ENCODE measurements around the gene TOMM22. TPM values are rescaled to one million over a fixed set of nuclear protein-coding genes. Genes with fewer than 3 reads are reported as not detected.
"Not testable (repeated sequence)": the region's sequence is repeated elsewhere in the genome, so short reads cannot be mapped to it uniquely, and the experiment has no call there.

The TOMM22 gene
- 10 to 100 TPM; 42.5 to 82.5 (median 52.0) TPM for polyA plus RNA-seq
- long read RNA-seq, donor 1, transcript TOMM22-202 (3 exons, 782 nt): minor isoform, 7 of 86 reads
- long read RNA-seq, donor 1, transcript TOMM22-201 (4 exons, 2,040 nt): major isoform, 79 of 86 reads
- long read RNA-seq, donor 1, partial matches to known transcripts: 0 of 86 reads
- long read RNA-seq, donor 1, other reads (novel, unspliced or antisense): 0 of 86 reads
- long read RNA-seq, donor 2, transcript TOMM22-201 (4 exons, 2,040 nt): major isoform, 19 of 58 reads
- long read RNA-seq, donor 2, partial matches to known transcripts: 37 of 58 reads
- long read RNA-seq, donor 2, other reads (novel, unspliced or antisense): 0 of 58 reads
- long read RNA-seq, donor 3, transcript TOMM22-201 (4 exons, 2,040 nt): major isoform, 38 of 138 reads
- long read RNA-seq, donor 3, partial matches to known transcripts: 96 of 138 reads
- long read RNA-seq, donor 3, other reads (novel, unspliced or antisense): 0 of 138 reads
- long read RNA-seq, donor 4, partial matches to known transcripts: 0 of 3 reads
- long read RNA-seq, donor 4, other reads (novel, unspliced or antisense): 0 of 3 reads
- long read RNA-seq, donor 5, transcript TOMM22-201 (4 exons, 2,040 nt): major isoform, 12 of 13 reads
- long read RNA-seq, donor 5, partial matches to known transcripts: 0 of 13 reads
- long read RNA-seq, donor 5, other reads (novel, unspliced or antisense): 0 of 13 reads
- long read RNA-seq, donor 6, transcript TOMM22-201 (4 exons, 2,040 nt): major isoform, 41 of 150 reads
- long read RNA-seq, donor 6, partial matches to known transcripts: 106 of 150 reads
- long read RNA-seq, donor 6, other reads (novel, unspliced or antisense): 0 of 150 reads
- long read RNA-seq, donor 7, transcript TOMM22-201 (4 exons, 2,040 nt): major isoform, 66 of 72 reads
- long read RNA-seq, donor 7, partial matches to known transcripts: 5 of 72 reads
- long read RNA-seq, donor 7, other reads (novel, unspliced or antisense): 0 of 72 reads
- long read RNA-seq, donor 8, partial matches to known transcripts: 0 of 4 reads
- long read RNA-seq, donor 8, other reads (novel, unspliced or antisense): 0 of 4 reads
- long read RNA-seq, donor 9, transcript TOMM22-201 (4 exons, 2,040 nt): major isoform, 6 of 37 reads
- long read RNA-seq, donor 9, partial matches to known transcripts: 27 of 37 reads
- long read RNA-seq, donor 9, other reads (novel, unspliced or antisense): 0 of 37 reads
- long read RNA-seq, donor 10, transcript TOMM22-201 (4 exons, 2,040 nt): major isoform, 52 of 185 reads
- long read RNA-seq, donor 10, partial matches to known transcripts: 129 of 185 reads
- long read RNA-seq, donor 10, other reads (novel, unspliced or antisense): 0 of 185 reads

- FAIRE-seq (no peak), DNase-seq (peak; percentile 87 to 96)
- H3K36me3 ChIP-seq (ENCODE audit: control insufficient read depth in 3 of 3, insufficient read depth in 2 of 3, low read depth in 1 of 3, low read length in 3 of 3): peaks cover 7 to 35% (median 9%) of the 10 kb centered on the region in 3 donors
- peak within 1 kb of the TSS; percentile 45 to 86 (median 57) for H3K27ac ChIP-seq (ENCODE audit: low read depth in 1 of 3, low read length in 2 of 3)
- H3K4me1 ChIP-seq (ENCODE audit: control insufficient read depth in 3 of 3, insufficient read depth in 2 of 3, low read depth in 1 of 3, low read length in 2 of 3): peaks cover 0 to 12% (median 5%) of the 10 kb centered on the region in 3 donors
- no peaks in the 10 kb centered on the region for H3K27me3 ChIP-seq (ENCODE audit: control insufficient read depth in 3 of 3, insufficient read depth in 3 of 3, low read length in 3 of 3)
- WGBS, 3 donors: 0 to 1% (median 0%) methylated on average over 49 to 60 of the region's 60 CpGs
- H3K9me3 ChIP-seq (ENCODE audit: control insufficient read depth in 2 of 2, insufficient read depth in 1 of 2, low read depth in 1 of 2, low read length in 1 of 2): no peaks in the 10 kb centered on the region
- H3K4me3 ChIP-seq (ENCODE audit: low read depth in 1 of 3, low read length in 3 of 3): peak within 1 kb of the TSS; percentile 90 to 99 (median 98)
These were observed at the start of gene TOMM22 for GRCh38 chr22:38681582-38682335. TSS of gene TOMM22 (plus strand) at chr22:38681957. CDS start at chr22:38681979, 22 bp downstream.

DNA sequence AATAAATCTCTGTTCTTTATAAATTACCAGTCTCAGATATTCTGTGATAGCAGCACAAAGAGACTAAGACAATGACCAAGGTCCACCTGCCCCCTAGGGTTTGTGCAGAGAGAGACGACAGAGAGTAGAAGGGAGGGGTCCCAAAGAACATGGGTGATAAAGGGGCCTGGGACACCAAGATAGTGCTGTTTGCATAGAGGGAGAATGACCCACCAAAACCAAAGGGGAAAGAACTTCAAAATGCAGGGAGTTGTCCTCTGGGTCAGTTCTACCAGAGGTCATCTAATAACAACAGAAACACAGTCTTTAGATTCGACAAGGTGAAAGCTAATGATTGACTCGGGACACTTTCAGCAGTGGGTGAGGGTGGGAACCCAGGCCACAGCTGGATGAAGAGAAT, 49.2 kb upstream of the TOMM22 start:
- Histone ChIP-seq H3K4me1 (ENCODE audit: control insufficient read depth in 3 of 3, insufficient read depth in 2 of 3, low read depth in 1 of 3, low read length in 2 of 3) (no peaks in the 10 kb centered on the region), H3K27me3 (ENCODE audit: control insufficient read depth in 3 of 3, insufficient read depth in 3 of 3, low read length in 3 of 3) (no peaks in the 10 kb centered on the region), H3K4me3 (ENCODE audit: low read depth in 1 of 3, low read length in 3 of 3) (no peak overlapping the region), H3K9me3 (ENCODE audit: control insufficient read depth in 2 of 2, insufficient read depth in 1 of 2, low read depth in 1 of 2, low read length in 1 of 2) (no peaks in the 10 kb centered on the region), H3K36me3 (ENCODE audit: control insufficient read depth in 3 of 3, insufficient read depth in 2 of 3, low read depth in 1 of 3, low read length in 3 of 3) (peaks cover 0 to 22% (median 0%) of the 10 kb centered on the region in 3 donors), H3K27ac (ENCODE audit: low read depth in 1 of 3, low read length in 2 of 3) (no peak overlapping the region)
- DNase-seq: no peak
- FAIRE-seq: no peak
- WGBS, 3 donors: 34 to 76% (median 55%) methylated on average over 3 of the region's 3 CpGs

DNA sequence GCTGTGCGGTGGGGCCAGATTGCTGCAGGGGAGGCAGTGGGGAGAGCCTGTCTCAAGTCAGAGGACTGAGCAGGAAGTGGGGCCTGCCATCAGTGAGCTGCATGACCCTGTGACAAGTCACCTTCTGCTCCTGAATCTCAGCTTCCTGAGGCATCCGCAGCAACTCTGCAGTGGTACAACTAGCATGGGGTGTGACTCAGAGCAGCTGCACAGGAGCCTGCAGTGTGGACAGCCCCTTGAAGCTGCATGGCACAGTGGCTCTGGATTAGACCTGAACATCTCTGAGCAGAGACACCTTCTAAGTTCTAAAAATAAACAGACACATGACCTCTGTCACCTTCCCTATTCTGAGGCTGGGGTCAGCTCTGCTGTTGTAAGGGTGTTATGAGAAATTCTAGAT, 43.5 kb upstream of the TOMM22 start:
- Histone ChIP-seq H3K27ac (ENCODE audit: low read depth in 1 of 3, low read length in 2 of 3) (no peak overlapping the region), H3K9me3 (ENCODE audit: control insufficient read depth in 2 of 2, insufficient read depth in 1 of 2, low read depth in 1 of 2, low read length in 1 of 2) (no peaks in the 10 kb centered on the region), H3K27me3 (ENCODE audit: control insufficient read depth in 3 of 3, insufficient read depth in 3 of 3, low read length in 3 of 3) (no peaks in the 10 kb centered on the region), H3K4me1 (ENCODE audit: control insufficient read depth in 3 of 3, insufficient read depth in 2 of 3, low read depth in 1 of 3, low read length in 2 of 3) (no peaks in the 10 kb centered on the region), H3K4me3 (ENCODE audit: low read depth in 1 of 3, low read length in 3 of 3) (no peak overlapping the region), H3K36me3 (ENCODE audit: control insufficient read depth in 3 of 3, insufficient read depth in 2 of 3, low read depth in 1 of 3, low read length in 3 of 3) (peaks cover 0 to 12% (median 0%) of the 10 kb centered on the region in 3 donors)
- FAIRE-seq (no peak), DNase-seq (no peak)
- 76 to 94% (median 91%) methylated on average over 2 of the region's 2 CpGs for WGBS, 3 donors

- no peaks in the 10 kb centered on the region for H3K27me3 ChIP-seq (ENCODE audit: control insufficient read depth in 3 of 3, insufficient read depth in 3 of 3, low read length in 3 of 3)
- H3K36me3 ChIP-seq (ENCODE audit: control insufficient read depth in 3 of 3, insufficient read depth in 2 of 3, low read depth in 1 of 3, low read length in 3 of 3): peaks cover 0 to 12% (median 0%) of the 10 kb centered on the region in 3 donors
- no peaks in the 10 kb centered on the region for H3K4me1 ChIP-seq (ENCODE audit: control insufficient read depth in 3 of 3, insufficient read depth in 2 of 3, low read depth in 1 of 3, low read length in 2 of 3)
- no peak overlapping the region for H3K4me3 ChIP-seq (ENCODE audit: low read depth in 1 of 3, low read length in 3 of 3)
- H3K9me3 ChIP-seq (ENCODE audit: control insufficient read depth in 2 of 2, insufficient read depth in 1 of 2, low read depth in 1 of 2, low read length in 1 of 2): no peaks in the 10 kb centered on the region
- no peak overlapping the region for H3K27ac ChIP-seq (ENCODE audit: low read depth in 1 of 3, low read length in 2 of 3)
- DNase-seq: no peak
- 62 to 65% (median 64%) methylated on average over 3 of the region's 3 CpGs for WGBS, 3 donors
- FAIRE-seq: no peak
These were observed 43.0 kb upstream of the TOMM22 start for GRCh38 chr22:38638728-38639127.

DNA sequence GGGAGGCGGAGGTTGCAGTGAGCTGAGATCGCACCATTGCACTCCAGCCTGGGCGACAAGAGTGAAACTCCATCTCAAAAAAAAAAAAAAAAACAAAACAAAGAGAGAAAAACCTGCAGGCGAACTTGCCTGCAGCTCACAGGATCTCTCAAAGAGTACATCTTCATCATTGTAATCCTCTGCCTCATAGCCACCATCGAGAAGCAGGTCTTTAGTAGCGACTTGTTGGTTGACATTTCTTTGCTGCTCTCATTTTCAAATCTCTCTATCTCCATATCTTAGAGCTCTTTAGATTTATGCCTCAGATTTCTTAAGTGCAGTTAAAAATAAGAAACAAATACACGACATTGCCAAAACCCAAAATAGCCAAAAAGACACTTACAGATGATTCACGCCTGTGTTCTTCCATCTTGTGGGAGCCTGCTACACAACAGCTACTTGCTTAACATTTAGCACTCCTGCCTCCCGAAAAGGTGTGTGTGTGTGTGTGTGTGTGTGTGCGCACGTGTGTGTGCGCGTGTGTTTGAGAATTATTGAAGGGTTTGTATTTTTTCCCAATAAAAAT, 40.2 kb upstream of the TOMM22 start:
- Histone ChIP-seq H3K27ac (ENCODE audit: low read depth in 1 of 3, low read length in 2 of 3) (no peak overlapping the region), H3K9me3 (ENCODE audit: control insufficient read depth in 2 of 2, insufficient read depth in 1 of 2, low read depth in 1 of 2, low read length in 1 of 2) (no peaks in the 10 kb centered on the region), H3K4me1 (ENCODE audit: control insufficient read depth in 3 of 3, insufficient read depth in 2 of 3, low read depth in 1 of 3, low read length in 2 of 3) (no peaks in the 10 kb centered on the region), H3K36me3 (ENCODE audit: control insufficient read depth in 3 of 3, insufficient read depth in 2 of 3, low read depth in 1 of 3, low read length in 3 of 3) (peaks cover 0 to 4% (median 0%) of the 10 kb centered on the region in 3 donors), H3K4me3 (ENCODE audit: low read depth in 1 of 3, low read length in 3 of 3) (no peak overlapping the region), H3K27me3 (ENCODE audit: control insufficient read depth in 3 of 3, insufficient read depth in 3 of 3, low read length in 3 of 3) (no peaks in the 10 kb centered on the region)
- FAIRE-seq: no peak
- no peak for DNase-seq
- 93 to 95% (median 93%) methylated on average over 13 of the region's 13 CpGs for WGBS, 3 donors

DNA sequence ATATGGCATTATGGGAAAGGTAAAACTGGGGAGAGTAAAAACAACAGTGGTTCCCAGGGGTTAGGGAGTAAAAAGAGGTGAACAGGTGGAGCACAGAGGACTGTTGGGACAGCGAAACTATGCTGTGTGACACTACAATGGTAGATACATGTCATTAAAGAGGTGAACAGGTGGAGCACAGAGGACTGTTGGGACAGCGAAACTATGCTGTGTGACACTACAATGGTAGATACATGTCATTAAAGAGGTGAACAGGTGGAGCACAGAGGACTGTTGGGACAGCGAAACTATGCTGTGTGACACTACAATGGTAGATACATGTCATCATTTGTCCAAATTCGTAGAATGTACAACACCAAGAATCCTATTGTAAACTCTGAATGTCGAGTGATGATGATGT, 37.5 kb upstream of the TOMM22 start:
- DNase-seq; H3K27me3 ChIP-seq (ENCODE audit: control insufficient read depth in 3 of 3, insufficient read depth in 3 of 3, low read length in 3 of 3); H3K9me3 ChIP-seq (ENCODE audit: control insufficient read depth in 2 of 2, insufficient read depth in 1 of 2, low read depth in 1 of 2, low read length in 1 of 2); H3K27ac ChIP-seq (ENCODE audit: low read depth in 1 of 3, low read length in 2 of 3); H3K36me3 ChIP-seq (ENCODE audit: control insufficient read depth in 3 of 3, insufficient read depth in 2 of 3, low read depth in 1 of 3, low read length in 3 of 3); H3K4me3 ChIP-seq (ENCODE audit: low read depth in 1 of 3, low read length in 3 of 3); H3K4me1 ChIP-seq (ENCODE audit: control insufficient read depth in 3 of 3, insufficient read depth in 2 of 3, low read depth in 1 of 3, low read length in 2 of 3): not testable (repeated sequence)
- peak; percentile 71 for FAIRE-seq
- 88 to 95% (median 93%) methylated on average over 4 to 5 of the region's 5 CpGs for WGBS, 3 donors

DNA sequence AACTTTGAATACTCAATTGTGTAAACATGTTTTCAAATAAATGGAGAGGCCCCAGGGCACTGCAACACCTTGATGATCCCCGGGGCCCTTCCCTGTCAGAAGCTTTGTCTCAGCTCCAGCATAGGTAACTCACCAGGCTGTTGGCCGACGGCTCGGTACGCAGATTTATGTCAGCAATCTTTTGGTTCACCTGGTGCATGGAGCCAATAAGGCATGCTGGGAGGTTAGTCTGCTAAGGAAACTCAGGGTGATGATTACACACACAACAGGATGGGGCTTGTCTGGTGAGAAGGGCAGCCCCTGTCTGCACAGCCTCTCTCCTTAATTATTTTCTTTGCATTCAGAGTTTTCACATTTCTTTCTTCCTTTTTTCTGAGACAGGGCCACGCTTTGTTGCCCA, 36.3 kb upstream of the TOMM22 start:
- Histone ChIP-seq H3K27ac (ENCODE audit: low read depth in 1 of 3, low read length in 2 of 3) (no peak overlapping the region), H3K4me3 (ENCODE audit: low read depth in 1 of 3, low read length in 3 of 3) (no peak overlapping the region), H3K4me1 (ENCODE audit: control insufficient read depth in 3 of 3, insufficient read depth in 2 of 3, low read depth in 1 of 3, low read length in 2 of 3) (no peaks in the 10 kb centered on the region), H3K27me3 (ENCODE audit: control insufficient read depth in 3 of 3, insufficient read depth in 3 of 3, low read length in 3 of 3) (no peaks in the 10 kb centered on the region), H3K9me3 (ENCODE audit: control insufficient read depth in 2 of 2, insufficient read depth in 1 of 2, low read depth in 1 of 2, low read length in 1 of 2) (no peaks in the 10 kb centered on the region), H3K36me3 (ENCODE audit: control insufficient read depth in 3 of 3, insufficient read depth in 2 of 3, low read depth in 1 of 3, low read length in 3 of 3) (peaks cover 0 to 4% (median 0%) of the 10 kb centered on the region in 3 donors)
- WGBS, 3 donors: 91 to 96% (median 93%) methylated on average over 6 of the region's 6 CpGs
- no peak for FAIRE-seq
- DNase-seq: no peak

All from small intestine (tissue), 16 donors.